DMS114 treated with DMSO at 0.1 percent for 48 hours (cell line): ENCODE results near the gene MYLK.
"Not testable (repeated sequence)": the region's sequence is repeated elsewhere in the genome, so short reads cannot be mapped to it uniquely, and the experiment has no call there.

Experiments
- DNase-seq: peaks from one replicate; lab custom pipeline; 2025; ENCODE audit not compliant: unreplicated experiment; lab: John Stamatoyannopoulos, UW

The MYLK gene

DNA sequence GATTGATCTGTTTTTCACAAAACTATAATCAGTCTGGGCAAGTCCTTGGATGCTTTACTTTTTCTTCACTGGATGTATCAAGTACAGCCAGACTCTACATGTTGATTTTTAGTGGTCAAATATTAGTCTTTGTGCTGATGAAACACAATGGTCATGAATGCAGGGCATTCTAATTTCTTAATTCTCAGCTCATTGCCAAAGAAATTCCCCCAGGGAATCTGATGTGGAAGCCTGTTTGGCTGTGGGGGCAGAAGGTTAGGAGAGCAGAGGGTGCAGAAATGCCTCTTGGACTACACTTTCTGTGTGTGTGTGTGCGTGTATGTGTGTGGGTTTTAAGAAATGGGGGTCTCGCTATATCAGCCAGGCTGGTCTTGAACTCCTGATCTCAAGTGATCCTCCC is 250.6 kb downstream of the MYLK start:
- DNase-seq: no peak

DNA sequence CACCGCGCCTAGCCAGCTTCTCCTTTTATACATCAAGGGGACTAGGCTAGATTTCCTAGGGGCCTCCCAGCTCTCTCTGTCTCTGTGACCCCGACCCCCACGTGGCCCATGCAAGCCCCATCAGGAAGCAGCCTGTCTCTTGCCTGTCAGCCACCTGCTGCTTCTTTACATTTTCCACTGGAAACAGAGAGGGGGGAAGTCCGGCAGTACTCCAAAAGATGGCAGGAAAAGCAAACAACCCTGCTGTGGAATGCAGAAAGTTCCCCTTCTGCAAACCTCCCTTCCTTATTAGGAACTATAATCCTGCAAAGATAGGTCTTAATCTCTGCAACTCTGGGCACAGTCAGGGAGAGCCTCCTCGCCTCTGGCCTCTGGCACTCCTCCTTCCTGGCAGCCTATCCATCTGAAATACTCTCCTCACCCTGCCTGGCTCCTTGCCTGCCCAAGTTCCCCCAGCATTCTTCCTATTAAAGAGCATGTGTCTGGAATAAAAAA is 251.9 kb downstream of the MYLK start:
- DNase-seq: no peak

DNA sequence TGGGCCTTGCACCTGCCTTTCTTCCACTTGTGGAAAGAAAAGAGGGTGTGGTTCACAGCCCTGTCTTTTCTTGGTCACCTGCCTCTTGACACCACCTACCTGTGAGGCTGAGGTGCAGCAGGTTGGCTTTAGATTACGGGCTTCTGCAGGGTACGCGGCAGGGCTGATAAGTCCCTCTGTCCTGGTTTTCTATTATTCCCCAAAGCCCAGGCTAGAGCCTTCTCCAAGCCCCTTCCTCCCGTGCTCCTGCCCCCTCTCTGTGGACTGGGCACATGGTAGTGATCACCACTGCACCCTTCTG is 254.4 kb downstream of the MYLK start:
- no peak for DNase-seq

DNA sequence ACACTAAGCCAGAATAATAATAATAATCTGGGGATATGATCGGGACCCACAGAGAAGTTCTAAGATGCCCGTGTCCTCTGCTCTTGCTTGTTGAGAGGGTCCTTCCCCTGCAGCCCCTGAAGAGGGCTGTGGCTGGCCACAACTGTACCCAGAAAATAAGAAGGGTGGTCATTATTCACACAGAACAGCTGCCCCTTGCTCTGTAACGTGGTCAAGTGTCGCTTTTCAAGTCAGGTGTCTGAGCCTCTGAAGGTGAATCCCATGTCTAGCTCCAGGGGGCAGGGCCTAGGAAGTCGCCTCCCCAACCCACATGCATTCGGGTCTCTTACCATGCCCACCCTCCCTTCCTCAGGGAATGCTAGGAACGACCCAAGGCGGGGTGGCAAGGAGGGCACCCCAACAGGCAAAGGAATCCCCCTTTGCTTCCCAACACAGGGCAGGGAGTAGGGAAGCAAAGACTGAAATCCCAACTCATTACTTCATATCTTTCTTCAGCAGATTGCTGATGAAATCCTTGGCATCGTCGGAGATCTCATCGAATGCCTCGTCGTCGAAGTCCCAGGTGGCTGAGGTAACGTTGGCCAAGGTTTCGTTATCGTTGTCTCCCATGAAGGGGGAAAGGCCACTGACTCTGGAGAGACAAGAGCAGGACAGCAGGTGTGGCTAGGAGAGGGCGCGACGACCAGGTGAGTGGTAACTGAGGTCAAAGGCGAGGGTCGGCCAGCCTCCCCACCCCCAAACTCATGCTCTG is 255.0 kb downstream of the MYLK start:
- DNase-seq: no peak

DNA sequence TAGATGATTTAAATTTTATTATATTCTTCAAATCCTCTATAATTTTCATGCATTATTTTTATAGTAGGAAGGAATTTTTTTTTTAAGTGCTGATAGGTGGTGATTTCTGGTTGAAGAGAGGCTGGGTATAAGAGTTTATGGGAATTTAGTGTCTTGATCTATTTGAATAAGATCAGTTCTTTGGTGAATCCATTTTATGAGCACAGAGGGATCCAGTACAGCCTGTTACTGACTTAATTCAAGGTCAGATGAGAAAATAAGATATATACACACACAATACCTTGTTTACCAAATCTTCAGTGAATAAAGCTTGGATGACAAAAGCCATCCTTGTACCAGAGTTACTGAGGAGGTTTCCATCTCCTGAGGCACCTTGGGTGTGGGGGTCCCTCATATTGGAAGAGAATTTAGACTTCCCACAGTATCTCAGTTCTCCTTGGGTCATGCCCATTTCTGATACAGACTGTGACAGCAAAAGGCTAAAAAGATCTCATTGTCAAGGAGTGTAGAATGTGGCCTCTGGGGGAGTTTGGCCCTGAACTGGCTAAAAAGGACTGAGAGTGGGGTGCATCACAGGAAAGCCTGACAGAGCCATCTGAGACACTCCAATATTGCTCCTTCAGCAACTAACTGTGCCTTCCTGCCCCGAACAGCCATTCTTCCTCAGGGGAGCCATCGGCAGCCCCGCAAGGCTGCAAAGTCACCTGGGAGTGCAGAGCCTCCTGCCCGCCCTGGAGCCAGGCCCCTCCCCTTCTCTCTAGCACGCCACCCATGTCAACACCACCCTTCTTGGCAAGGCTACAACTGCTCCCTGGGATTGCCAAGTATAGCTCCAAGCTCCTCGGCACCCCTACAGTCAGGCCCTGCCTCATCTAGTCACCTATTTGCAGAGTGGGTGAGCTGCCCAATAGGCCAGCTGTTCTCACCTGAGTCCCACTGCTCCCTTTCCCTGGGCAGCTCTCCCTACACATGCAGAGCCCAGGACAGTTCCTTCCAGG is 256.2 kb downstream of the MYLK start:
- DNase-seq: no peak

DNA sequence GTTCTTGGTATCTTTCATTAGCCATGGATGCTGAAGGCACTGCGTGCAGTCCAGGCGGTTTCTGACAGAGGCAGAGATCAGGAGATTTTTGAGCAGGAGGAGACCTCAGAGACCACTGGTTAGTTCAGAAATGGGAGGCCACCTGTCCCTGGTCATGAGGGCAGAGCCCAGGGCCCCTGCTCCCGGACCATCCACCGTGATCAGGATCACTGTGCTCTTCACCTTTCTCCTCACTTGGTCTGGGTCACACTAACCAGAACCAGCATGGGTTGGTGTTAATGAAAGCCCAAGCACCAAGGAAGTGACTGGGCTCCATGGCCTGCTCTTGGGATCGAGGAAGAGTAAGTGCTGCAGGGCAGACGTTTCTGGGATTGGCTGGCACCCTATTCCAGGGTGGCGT is 257.3 kb downstream of the MYLK start:
- DNase-seq: no peak

DNA sequence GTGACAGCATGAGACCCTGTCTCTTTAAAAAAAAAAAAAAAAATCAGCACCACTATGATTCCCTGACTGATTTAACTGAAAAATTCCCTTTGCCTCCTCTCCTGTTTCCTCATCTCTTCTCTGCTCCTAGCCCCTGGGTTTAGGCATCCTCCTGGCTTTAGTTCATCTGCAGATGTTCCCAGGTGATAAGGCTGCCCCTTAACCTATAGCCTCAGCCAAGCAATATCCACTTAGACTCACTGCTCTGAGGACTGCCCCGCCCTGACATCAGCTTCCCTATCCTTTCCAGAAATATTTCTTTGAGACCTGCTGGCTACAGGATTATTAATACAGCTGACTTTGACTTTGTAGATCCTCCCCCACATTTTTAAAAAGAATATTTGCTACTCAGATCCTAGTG is 259.8 kb downstream of the MYLK start:
- no peak for DNase-seq

DNA sequence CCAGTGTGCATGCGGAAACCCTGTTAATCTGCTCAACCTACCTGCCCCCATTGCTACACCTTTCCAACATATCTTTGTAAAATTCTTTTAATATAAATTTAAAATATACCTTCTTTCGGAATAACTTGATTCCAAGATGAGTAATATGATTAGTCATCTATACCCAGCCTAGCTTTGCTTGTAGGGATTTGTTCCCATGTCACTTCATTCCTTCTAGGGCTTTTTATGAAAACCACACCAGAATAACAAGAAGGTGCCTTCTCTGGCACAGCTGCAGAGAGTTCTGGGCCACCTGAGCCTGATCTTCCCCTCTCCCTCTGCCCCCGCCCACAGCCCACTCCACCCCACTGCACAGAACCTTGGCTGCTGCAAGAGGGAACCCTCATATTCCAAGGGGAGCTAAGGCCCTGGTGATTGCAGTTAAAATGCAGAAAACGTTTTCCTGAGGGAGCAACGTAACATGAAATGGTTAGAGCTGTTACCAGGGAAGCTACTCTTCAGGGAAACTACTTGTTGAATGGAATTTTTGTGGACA is 260.7 kb downstream of the MYLK start:
- no peak for DNase-seq

DNA sequence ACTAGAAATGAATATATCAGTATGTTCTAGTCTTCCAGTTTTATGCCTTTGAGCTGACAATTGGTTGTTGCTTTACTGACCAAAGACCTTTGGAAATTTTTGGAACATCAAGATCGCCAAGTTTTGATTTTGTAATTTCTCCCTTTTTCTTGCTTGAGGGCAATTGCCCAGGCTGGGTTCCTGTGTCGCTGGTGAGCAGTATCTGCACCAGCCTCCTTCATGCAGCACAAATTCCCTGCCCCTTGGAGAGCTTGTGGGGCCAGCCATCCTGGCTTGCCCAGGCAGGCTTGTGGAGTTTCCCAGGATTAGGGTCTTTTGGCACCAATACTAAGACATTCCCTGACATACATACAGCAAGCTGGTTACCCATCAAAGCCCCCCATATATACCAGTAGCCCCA is 261.4 kb downstream of the MYLK start:
- DNase-seq: no peak

DNA sequence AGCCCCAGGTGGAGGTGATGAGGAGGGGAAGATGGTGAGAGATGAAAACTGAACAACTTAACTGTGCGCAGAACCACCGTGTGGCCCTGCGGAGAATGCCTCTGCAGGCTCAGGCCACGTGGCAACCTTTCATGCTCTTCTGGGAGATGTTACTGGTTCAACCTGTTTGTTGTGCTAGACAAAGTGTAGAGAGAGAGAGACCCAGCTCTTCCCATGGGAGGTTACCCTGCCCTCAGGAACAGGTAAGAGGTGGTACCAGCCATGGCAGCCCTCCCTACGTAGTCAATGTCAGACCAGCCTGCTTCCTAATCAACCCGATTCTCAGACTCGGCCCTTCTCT is 262.3 kb downstream of the MYLK start:
- no peak for DNase-seq

GRCh38 chr3:123621186-123621849 is 262.8 kb downstream of the MYLK start:
- no peak for DNase-seq

DNA sequence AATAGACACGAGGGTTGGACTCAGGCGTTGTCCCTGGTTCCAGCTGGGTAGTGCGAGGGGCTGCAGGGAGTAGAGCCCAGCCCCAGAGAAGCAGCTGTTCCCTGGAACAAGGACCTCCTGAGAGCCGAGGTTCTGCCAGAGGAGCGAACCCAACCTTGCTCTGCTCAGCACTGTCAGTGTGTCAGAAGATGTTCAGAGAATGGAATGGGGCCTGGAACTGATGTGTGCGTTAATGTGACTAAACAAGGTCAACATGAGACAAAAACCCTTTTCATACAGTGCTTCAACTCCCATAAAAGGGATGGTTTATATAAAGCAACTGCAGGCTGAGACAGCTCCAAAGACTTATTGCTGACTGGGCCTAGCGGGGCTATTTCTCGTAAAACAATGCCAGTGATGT is 263.8 kb downstream of the MYLK start:
- no peak for DNase-seq

DNA sequence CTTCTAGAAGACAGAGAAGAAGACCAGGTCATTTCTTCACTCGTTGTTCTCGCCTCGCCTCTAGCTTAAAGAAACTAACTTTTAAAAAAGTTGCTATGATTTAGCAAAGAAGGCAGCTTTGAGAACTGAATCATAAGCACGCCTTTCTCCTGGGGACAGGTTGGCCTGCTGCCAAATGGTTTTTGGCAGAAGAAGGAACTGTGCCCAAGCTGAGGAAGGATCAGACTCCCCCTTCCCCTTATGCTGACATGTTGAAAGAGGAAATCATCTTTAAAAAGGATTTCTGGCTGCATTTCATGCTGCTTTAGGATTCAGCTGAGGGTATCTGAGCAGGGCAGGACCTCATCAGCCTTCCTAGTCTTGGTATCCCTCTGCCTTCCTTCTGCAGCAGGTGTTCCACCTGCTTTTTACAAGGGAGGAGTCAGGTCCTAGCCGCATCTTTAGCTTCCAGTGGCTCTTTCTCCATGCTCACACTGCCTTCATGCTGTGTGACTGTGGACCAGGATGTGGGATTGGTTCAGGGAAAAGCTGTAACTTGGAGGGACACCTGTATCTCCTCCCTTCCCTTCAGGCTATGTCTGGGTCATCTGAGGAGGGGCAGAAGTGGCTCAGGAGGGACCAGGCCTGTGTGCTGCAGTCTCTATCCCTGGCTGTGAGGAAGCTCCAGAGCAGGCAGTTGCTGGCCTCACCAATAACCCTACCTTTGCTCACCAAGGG is 265.2 kb downstream of the MYLK start:
- DNase-seq: no peak

GRCh38 chr3:123618076-123618708 is 265.9 kb downstream of the MYLK start:
- no peak for DNase-seq

- no peak for DNase-seq
Observed at GRCh38 chr3:123616593-123616992, 267.5 kb downstream of the MYLK start.

- DNase-seq: no peak
Observed at GRCh38 chr3:123613543-123613942, 270.6 kb downstream of the MYLK start.

GRCh38 chr3:123611674-123612073 is 272.5 kb downstream of the MYLK start:
- not testable (repeated sequence) for DNase-seq

GRCh38 chr3:123611082-123611481 is 273.1 kb downstream of the MYLK start:
- no peak for DNase-seq

- no peak for DNase-seq
Observed at GRCh38 chr3:123610331-123610730, 273.8 kb downstream of the MYLK start.

- no peak for DNase-seq
Observed at GRCh38 chr3:123609063-123609462, 275.1 kb downstream of the MYLK start.
